Dermis microvascular lymphatic vessel endothelial cell (primary cell): ENCODE measurements around the gene COL20A1. TPM values are rescaled to one million over a fixed set of nuclear protein-coding genes. Genes with fewer than 3 reads are reported as not detected.
"Not testable (repeated sequence)": the region's sequence is repeated elsewhere in the genome, so short reads cannot be mapped to it uniquely, and the experiment has no call there.

Source experiments
- DNase-seq, 2 donors: peaks; one replicate each; pipeline versions ENCODE4 v3.0.0 to v3.0.0-alpha.2; 2010; ENCODE audit warnings: low read depth in 2 of 2
- total RNA-seq: library from RNA; depleted of rRNA; stranded (reverse); fragments of >200 nt; gene quantifications from 2 replicates; pipeline ENCODE4 v1.2.1, GENCODE V29; 2014

Gene COL20A1
- total RNA-seq, 1 donor from 2014 or later: not detected

DNA sequence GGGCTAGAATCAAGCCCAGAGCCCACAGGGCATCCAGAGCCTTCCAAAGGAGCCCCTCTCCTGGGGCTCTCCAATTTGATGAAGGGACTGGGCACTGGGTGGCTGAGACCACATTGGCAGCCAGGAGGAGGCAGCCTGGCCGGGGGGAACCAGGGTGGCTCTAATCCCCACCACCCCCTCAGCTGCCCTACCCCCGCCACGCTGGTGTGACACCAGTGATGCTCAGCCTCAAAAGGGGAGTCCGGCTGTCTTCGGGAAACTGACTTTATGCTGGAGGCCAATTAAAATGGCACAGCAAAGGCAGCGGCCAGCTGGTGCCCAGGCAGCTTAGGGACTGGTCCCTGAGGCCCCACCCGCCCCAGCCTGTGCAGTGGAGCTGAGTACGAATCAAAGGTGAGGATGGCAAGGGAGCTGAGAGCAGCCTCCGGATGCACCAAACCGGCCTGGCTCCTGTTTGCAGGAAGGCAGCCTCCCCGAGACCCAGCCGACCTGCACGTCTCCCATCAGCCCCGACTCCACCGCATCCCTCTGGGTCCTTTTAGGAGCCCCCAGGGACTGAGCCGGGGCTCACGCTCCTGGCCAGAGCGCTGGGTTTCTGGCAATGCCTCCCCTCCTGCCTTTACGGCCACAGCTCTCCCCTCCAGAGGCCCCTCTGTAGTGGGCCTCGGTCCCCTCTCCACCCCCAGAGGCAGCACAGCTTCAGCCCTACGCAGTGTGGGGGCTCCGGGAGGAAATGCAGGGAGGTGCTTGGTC lies 39.7 kb downstream of the COL20A1 start:
- no peak for DNase-seq

DNA sequence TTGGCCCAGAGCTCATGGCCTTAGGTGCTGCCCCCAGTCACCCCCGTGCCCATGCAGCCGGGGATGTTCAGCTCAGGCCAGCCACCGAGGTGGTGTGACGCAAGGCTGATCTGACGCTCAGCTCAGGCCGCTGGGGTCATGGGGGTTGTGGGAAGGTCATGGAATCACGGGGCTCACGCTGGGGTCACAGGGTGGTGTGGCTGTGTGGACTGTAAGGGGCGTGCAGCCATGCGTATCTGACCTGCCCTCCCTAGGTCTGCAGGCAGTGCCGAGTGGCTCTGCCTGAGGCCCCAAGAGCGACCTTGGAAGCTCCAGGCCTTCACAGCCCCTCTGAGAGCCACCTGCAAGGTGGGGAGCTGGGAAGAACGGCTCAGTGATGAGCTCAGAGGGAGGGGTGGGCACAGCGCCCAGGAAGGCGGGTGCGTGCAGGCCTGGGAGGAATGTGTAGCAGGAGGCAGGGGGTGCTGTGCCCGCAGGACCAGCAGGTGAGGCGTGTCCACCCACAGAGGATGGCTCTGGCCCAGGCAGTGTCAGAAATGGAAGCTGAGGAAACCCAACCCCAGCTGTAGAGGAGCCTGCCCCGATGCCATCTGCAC lies 40.4 kb downstream of the COL20A1 start:
- no peak for DNase-seq

GRCh38 chr20:63334356-63334755 lies 41.4 kb downstream of the COL20A1 start:
- DNase-seq: no peak

- not testable (repeated sequence) for DNase-seq
Observed at GRCh38 chr20:63335060-63335459, 42.1 kb downstream of the COL20A1 start.

DNA sequence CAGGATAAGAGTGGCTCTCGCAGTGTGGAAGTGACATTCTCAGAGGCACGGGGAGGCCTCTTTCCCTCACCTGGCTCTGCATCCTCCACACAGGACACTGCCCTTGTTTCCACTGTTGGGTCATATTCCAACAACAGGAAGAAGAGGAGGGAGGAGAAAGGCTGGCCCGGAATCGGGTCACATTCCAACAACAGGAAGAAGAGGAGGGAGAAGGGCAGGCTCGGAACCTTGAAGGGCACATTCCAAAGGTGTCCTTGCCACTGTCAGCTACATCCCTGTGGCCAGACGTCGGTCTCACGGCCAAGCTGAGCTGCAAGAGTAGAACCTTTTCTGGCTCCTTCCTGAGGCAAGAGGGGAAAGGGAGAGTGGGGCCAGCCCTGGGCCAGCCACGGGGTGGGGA lies 42.7 kb downstream of the COL20A1 start:
- peak in 1 of 2 donors; percentile 47 for DNase-seq

DNA sequence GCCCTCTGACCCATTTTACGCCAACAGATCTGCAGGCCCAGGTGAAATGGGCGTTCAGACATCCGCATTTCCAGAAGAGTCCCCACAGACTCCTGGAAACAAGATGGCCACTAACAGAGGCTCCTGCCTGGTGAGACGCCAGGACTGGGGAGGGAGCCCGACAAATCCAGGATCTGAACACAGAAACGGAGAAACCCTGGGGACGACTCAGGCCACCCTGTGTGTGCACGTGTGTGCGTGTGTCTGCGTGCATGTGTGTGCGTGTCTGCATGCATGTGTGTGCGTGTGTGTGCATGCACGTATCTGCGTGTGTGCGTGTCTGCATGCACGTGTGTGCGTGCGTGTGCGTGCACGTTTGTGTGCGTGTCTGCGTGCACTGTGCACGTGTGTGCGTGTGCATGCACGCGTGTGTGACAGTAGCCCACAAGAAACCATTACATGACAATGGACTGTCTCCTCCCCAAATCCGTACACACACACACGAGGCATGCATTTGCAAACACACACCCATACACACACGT lies 43.3 kb downstream of the COL20A1 start:
- DNase-seq: no peak

DNA sequence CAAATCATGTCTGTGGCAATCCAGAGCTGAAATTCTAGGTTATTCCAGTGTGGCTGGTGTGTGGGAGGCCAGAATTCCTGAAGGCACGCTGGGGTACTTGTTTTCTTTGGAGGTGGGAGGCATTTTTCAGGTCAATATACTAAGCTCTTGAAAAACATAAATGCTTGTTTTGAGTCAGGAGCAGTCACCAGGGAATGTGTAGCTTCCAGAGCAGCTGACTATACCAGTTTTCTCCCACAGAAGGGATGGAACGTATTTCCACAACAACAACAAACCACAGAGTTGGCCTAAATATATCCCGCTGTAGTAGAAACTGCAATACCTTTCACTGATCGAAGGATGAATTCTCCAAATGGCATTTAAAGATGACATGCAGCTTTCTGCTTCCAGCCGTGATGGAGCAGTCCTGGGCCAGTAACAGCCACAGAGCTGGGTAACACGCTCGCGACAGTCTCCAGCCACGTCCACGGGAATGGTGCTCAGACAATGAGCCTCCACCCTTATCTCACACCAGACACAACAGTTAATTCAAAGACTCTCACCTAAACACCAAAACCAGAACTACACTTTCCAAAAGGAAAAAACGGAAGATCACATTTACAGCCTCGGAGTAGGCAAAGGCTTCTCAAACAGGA lies 44.9 kb downstream of the COL20A1 start:
- no peak for DNase-seq

- not testable (repeated sequence) for DNase-seq
Observed at GRCh38 chr20:63339154-63340094, 46.4 kb downstream of the COL20A1 start.

DNA sequence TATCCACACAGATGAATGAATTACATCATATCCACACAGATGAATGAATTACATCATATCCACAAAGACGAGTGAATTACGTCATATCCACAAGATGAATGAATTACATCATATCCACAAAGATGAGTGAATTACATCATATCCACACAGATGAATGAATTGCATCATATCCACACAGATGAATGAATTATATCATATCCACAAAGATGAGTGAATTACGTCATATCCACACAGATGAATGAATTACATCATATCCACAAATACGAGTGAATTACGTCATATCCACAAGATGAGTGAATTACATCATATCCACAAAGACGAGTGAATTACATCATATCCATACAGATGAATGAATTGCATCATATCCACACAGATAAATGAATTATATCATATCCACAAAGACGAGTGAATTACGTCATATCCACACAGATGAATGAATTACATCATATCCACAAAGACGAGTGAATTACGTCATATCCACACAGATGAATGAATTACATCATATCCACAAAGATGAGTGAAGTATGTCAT lies 47.2 kb downstream of the COL20A1 start:
- DNase-seq: not testable (repeated sequence)

DNA sequence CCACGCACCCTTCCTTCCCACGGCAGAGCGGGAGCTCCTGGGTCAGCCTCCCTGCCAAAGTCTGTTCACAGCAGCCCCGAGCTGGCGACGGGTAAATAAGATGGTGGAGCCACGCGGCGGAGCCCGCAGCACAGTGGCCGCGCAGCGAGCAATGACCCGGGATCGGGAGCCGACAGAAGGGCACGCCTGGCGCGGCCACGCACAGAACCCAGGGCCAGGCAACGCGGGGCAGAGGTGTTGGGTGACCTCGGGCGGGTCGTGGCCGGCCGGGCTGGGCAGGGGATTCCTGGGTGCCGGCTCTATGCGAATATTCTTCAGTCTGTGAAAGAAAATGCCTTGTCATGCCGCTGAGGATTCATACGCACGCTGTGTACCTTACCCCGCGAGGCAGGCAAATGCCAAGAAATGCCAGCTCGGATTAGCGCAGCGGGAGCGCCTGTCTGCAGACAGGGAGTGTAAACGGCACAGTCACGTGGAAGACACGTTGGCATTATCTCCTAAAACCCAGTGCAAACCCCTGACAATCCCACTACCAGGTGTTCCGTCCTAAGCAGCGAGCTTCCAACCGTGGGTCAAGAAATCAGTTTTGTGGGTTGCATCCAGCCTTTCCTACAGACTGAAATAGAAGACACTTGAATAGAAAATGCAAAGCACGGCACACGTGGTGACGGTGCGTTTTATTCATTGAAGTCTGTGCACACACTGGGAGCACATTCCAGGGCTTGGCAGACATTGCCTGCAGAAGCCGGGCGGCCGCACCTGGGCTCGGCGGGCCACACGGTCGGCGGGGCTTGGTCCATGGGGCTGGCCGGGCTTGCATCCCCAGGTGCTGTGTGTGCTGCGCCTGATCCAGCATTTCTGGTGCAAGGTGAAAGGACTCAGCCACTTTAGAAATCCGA lies 49.8 kb downstream of the COL20A1 start:
- DNase-seq: no peak

DNA sequence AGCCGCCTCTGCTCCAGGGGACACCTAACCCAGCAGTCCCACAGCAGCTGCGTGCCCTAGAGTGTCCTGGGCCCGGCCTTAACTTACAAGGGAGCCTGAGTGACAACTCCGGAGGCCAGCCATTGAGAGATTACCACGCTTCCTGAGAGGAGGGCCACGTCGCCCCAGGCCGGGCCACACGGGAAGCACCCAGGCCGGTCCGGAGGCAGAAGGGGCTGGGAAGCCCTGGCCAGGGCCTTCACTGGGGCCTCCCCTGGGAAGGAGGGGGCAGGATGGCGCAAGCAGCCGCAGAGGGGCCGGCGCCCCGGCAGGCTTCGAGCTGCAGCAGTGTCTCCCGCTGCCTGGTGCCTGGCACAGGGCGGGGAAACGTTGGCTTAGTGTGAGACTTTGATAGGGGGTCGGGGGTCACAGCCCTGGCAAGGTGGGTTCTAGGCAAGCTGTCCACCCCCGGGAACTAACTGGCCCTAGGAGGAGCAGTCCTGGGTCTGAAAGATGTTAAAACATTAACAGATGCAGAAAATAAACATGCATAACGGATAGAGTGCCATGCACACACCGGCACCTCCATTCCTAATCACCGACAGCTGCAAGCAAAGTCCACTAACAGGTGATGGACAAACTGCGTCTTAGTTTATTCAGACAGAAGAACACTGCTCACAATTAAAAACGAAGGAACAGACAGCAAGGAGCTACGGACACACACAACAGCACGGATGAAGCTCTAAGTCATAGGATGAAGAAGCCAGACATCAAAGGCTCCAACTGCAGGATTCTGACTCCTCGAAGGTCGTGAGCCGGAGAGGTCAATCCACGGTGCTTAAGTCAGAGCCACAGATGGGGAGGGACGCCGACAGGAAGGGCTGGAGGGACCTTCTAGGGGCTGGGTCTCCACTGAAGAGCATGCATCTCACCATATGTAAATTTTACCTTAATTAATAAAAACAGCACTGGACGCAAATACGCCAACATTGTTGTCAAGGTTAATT lies 50.8 kb downstream of the COL20A1 start:
- DNase-seq: no peak

DNA sequence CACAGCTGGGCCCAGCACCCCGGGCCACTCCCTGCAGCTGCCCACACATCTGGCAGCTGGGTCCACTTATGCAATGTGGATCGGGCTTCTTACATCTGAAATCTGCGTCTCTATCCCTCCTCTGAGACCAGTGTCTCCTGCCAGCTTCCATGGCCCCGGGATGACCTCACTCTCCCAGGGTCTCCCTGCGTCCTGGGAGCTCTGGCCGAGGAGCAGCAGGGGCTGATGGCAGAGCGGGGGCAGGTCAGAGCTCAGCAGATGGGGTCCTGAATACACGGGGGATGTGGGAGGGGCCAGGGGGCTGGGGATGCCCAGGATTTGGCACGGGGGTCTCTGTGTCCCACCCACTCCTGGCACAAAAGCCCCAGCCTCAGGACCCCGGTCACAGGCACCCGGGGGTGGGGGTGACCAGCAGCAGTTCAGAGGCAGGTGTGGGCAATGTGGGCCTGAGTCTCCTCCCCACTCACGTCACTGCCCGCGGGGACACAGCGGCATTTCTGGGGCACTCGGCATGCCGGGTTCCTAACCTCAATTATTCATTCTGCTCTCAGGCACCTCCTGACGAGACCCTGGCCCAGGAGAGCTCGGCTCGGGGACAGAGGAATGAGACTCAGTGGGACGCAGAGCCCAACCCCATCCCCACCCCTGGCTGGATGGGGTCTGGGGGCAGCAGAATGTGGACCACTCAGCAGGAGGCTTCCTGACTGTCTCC lies 51.8 kb downstream of the COL20A1 start:
- DNase-seq: no peak

DNA sequence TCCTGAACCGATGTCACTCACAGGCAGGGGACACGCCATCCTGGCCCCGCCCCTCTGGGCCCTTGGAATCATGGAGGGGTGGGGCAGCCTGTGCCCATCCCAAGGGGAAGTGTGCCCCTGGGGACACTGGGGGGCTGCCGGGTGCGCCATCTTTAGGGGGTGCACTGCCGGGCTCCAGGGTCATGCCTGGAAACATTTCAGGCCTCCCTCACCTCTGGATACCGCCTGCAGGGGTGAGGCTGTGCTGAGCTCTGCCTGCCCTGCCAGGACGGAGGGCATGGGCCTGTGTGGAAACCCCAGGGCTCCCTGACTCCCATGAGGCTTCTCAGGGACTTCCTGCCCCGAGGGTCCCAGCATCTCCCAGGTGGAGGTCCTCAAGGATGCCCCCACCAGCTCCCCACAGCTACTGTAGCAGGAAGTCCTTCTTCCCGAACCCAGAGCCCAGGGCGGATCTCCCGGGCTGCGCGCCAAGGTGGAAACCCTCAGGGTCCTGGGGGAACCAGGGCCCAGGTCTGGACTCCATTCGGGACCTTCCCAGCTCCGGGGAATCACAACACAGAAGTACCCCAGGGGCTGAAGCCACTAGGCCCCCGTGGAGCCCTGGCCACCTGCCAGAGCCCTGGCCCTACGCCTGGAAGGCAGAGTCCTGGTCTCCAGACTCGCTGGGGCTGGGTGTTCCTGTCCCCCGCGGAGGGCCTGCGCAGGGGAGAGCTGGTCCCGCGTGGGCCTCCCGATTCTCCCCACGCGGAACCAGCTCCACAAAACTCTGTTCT lies 52.5 kb downstream of the COL20A1 start:
- DNase-seq: no peak

GRCh38 chr20:63346131-63347080 lies 53.4 kb downstream of the COL20A1 start:
- no peak for DNase-seq

DNA sequence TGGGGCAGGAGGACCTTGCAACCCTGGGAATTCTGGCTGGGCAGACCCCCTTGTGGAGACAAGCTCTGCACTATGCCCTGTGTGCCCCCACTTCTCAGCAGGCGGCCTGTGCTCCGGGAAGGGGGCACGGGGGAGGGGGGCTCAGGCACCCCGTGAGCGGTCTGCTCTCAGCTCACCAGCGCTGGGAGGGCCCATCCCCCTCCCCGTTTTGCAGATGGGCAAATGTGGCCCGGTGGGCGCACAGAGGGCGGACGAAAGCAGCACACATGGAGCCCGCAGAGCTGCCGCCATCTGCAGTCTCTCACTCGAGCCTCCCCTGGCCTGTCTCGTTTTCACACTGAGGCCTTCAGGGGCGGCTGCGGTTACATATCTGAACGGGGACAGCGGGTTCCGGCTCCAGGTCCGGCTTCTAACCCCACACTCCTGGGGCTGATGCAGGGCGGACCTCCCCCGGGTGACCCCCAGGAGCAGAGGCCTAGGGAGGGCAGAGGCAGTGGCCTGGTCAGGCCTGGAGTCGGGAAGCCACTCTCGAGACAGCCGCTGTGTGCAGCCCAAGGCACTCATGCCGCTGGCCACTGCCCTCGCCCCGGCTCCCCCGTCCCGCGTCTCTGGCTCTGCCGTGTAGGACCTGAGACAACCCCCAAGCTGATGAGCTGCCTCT lies 54.2 kb downstream of the COL20A1 start:
- DNase-seq: no peak
